AG09319 (cell line): ENCODE measurements around the gene RCHY1.

ENCODE experiments used
- DNase-seq: peaks from one replicate; pipeline ENCODE4 v3.0.0-alpha.2; 2010; ENCODE audit warnings: low read depth; ENCODE audit errors: extremely low read depth
- CTCF ChIP-seq: IDR thresholded peaks from 2 replicates; pipeline ENCODE4 v1.5.1; 2011; ENCODE audit warnings: low read depth, mild to moderate bottlenecking, inconsistent platforms, low read length, moderate library complexity

RCHY1 gene

DNA sequence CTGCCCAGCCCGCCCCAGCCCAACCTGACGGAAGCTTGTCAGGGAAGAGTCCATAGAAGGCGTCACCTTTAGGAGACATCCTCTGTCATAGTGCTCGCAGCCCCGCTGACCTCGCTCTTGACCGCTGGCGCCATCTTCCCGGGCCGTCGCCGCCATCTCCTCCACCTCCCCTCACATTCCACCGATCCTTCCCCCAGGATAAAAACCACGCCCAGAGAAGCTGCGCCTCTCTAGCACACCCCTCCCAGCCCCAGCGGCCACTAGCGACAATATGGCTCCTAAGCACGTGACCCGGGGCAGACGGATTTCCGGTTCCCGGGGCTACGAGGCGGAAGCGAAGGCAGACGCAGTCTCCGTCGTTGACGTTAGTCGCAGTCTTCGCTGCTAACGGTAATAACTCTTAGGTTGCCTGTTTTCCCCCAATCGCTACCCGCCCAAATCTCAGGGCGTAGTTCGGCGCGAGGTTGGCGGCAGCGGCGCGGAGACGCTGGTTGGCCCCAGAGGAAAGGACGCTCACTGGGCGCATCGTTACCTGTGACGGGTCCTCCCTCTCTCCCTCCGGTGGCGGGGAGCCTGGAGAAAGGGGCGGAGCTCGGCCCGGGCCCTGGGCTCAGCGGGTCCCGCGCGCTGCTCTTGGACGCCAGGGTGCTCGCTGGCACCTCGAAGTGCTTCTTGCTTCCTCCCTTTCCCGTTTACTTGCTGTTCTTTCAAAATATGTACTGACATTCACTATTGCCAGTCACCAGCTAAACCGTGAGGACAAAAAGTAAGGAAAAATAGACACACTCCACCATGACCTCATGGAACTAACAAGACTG is at the start of gene RCHY1, which contains the start of gene THAP6:
RCHY1 (minus strand) TSS at position 273 of the 818 bp plus-strand sequence; CDS start at position 156, 117 bp downstream.
THAP6 (plus strand) TSS at position 343 of the 818 bp plus-strand sequence. CDS start 980 bp downstream, outside the sequence.
- no peak; the same call in 1 of the 2 replicates for TF ChIP-seq CTCF
- peak; percentile 85 for DNase-seq

GRCh38 chr4:75561789-75562188 is 47.6 kb upstream of the RCHY1 start:
- TF ChIP-seq CTCF: no peak
- no peak for DNase-seq

GRCh38 chr4:75557696-75558095 is 43.5 kb upstream of the RCHY1 start:
- no peak for TF ChIP-seq CTCF
- no peak for DNase-seq

DNA sequence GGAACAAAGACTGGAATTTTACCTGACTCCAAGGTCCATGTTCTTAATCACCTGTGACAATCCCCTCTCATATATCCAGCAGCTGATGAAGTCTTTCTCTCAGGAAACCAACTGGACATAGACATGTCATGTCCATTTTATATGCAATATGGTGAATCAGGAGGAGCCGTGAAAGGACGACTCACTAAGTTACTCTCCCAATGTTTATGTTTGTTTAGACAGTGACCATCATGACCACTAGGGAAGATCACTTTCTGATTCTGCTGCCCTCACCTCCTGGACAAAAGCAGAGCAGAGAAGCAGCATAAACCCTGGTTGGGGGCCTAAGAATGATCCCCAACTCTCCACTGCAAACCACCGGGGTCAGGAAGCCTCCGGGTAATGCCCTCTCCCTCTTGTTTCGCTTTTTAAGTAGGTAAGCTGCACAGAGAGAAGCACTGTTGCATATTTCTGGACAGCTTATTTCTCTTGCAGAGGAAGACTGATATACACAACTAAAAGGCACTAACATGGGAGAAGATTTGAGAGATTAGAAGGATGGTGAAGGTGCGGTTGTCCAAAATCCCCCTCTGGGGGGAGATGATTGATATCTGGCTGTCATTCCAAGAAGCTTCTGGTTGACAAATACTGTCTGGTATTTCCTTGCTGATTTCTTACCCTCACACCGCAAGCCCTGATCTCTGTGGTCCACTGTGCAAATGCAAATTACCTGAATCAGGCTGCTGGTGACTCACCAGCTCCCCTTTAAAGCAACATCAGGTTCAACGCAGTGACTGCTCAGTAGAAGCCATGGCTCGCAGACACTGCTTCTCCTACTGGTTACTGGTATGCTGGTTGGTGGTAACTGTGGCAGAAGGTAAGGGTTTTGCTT is 41.3 kb upstream of the RCHY1 start, which contains the start of gene ODAPH:
ODAPH (plus strand) TSS at position 773 of the 871 bp plus-strand sequence; CDS start at position 790, 17 bp downstream.
- TF ChIP-seq CTCF: no peak
- no peak for DNase-seq

- no peak for DNase-seq
- no peak for TF ChIP-seq CTCF
These were observed 38.2 kb upstream of the RCHY1 start for GRCh38 chr4:75552452-75552851.

GRCh38 chr4:75549019-75549418 is 34.8 kb upstream of the RCHY1 start:
- no peak for TF ChIP-seq CTCF
- DNase-seq: no peak
